Endothelial cell of umbilical vein (primary cell): ENCODE data around the gene CYB5D1. TPM values are rescaled to one million over a fixed set of nuclear protein-coding genes. Genes with fewer than 3 reads are reported as not detected.

ENCODE experiments used
- BruUV-seq: library from RNA; stranded (reverse); fragments of 400-500 nt; replicated peaks from 2 replicates; lab custom pipeline; 2021; lab: Mats Ljungman, UMichigan
- CTCF ChIA-PET: fragments of 300-600, 350-600 bp; sonication (Branson Sonifier 250); formaldehyde crosslinking; loops from one replicate; lab custom pipeline; 2021; ENCODE audit warnings: antibody characterized with exemption, inconsistent platforms; lab: Charles Lee
- POLR2A ChIA-PET: fragments of 300-600, 350-600 bp; sonication (Branson Sonifier 250); formaldehyde crosslinking; loops from one replicate; lab custom pipeline; 2021; ENCODE audit warnings: antibody characterized with exemption, inconsistent platforms; lab: Charles Lee
- DNase-seq: peaks from one replicate; pipeline ENCODE4 v3.0.0-alpha.2; 2011; ENCODE audit warnings: low read depth, low spot score
- FAIRE-seq: peaks from 2 replicates; lab custom pipeline; 2011; peaks lifted over from hg19 to GRCh38; lab: Jason Lieb, UNC
- H2AFZ ChIP-seq: 2 replicates; pipeline ENCODE4 v1.6.0; 2012; ENCODE audit warnings: low read depth, low read length, control low read depth, inconsistent platforms
- H3K27ac ChIP-seq: 2 replicates; pipeline ENCODE4 v1.5.1; 2011; ENCODE audit warnings: low read depth, mild to moderate bottlenecking, control low read depth, low read length, moderate library complexity; ENCODE audit not compliant: insufficient read depth
- H3K27me3 ChIP-seq, 2 experiments: 2 replicates each; pipeline versions ENCODE4 v1.6.0 to v1.6.1; 2011; ENCODE audit warnings: low read length in 2 of 2, mixed read lengths in 1 of 2; ENCODE audit not compliant: control insufficient read depth in 2 of 2, insufficient read depth in 2 of 2
- H3K36me3 ChIP-seq, 2 experiments: 2 replicates in 1 of 2; 3 replicates in 1 of 2; pipeline ENCODE4 v1.5.1; 2011; ENCODE audit warnings: low read length in 2 of 2, mild to moderate bottlenecking in 1 of 2, moderate library complexity in 1 of 2; ENCODE audit not compliant: control insufficient read depth in 2 of 2, insufficient read depth in 2 of 2; ENCODE audit errors: extremely low read depth in 1 of 2
- H3K4me1 ChIP-seq: 3 replicates; pipeline ENCODE4 v1.5.1; 2011; ENCODE audit warnings: mild to moderate bottlenecking, low read length; ENCODE audit not compliant: control insufficient read depth, insufficient read depth; ENCODE audit errors: extremely low read depth
- H3K4me2 ChIP-seq: 2 replicates; pipeline ENCODE4 v1.6.1; 2011; ENCODE audit warnings: low read length, control low read depth, mixed read lengths; ENCODE audit not compliant: insufficient read depth
- H3K4me3 ChIP-seq, 3 experiments: fragments of 200-600 bp in 1 of 3; sonication (generic), shearing (Covaris generic) in 1 of 3; replicated peaks in 1 of 3; 2 replicates each; pipeline ENCODE4 v1.5.1; 2011 to 2016; ENCODE audit warnings: control low read depth in 3 of 3, low read length in 3 of 3, mild to moderate bottlenecking in 2 of 3, inconsistent platforms in 1 of 3, low read depth in 1 of 3, moderate library complexity in 1 of 3; ENCODE audit not compliant: insufficient read depth in 1 of 3
- H3K79me2 ChIP-seq: 2 replicates; pipeline ENCODE4 v1.6.0; 2012; ENCODE audit warnings: low read length, inconsistent platforms; ENCODE audit not compliant: control insufficient read depth, insufficient read depth
- H3K9ac ChIP-seq: replicated peaks from 2 replicates; pipeline ENCODE3; 2011; ENCODE audit warnings: low read length, control low read depth; ENCODE audit not compliant: insufficient read depth; ENCODE audit errors: extremely low read depth
- H3K9me1 ChIP-seq: replicated peaks from 3 replicates; pipeline ENCODE4 v1.6.0; 2011; ENCODE audit warnings: mild to moderate bottlenecking, low read length; ENCODE audit not compliant: control insufficient read depth, insufficient read depth; ENCODE audit errors: extremely low read depth
- H3K9me3 ChIP-seq: replicated peaks from 2 replicates; pipeline ENCODE4 v1.5.1; 2012; ENCODE audit warnings: low read length, inconsistent platforms; ENCODE audit not compliant: control insufficient read depth, insufficient read depth
- H4K20me1 ChIP-seq: replicated peaks from 2 replicates; pipeline ENCODE3; 2011; ENCODE audit warnings: mild to moderate bottlenecking, low read length; ENCODE audit not compliant: control insufficient read depth, insufficient read depth; ENCODE audit errors: extremely low read depth
- FOS ChIP-seq: IDR thresholded peaks from 2 replicates; pipeline ENCODE4 v1.6.1; 2011; ENCODE audit warnings: mild to moderate bottlenecking, low read length, moderate library complexity, borderline replicate concordance; ENCODE audit not compliant: insufficient read depth
- GATA2 ChIP-seq: IDR thresholded peaks from 2 replicates; pipeline ENCODE4 v1.7.0; 2011; ENCODE audit warnings: low read depth, mild to moderate bottlenecking, moderate library complexity, mixed read lengths, low read length; ENCODE audit not compliant: insufficient read length, insufficient read depth
- JUN ChIP-seq: IDR thresholded peaks from 2 replicates; pipeline ENCODE4 v1.6.1; 2011; ENCODE audit warnings: borderline replicate concordance, low read depth; ENCODE audit not compliant: insufficient read length, insufficient read depth
- MAX ChIP-seq: IDR thresholded peaks from 2 replicates; pipeline ENCODE4 v1.6.1; 2011; ENCODE audit not compliant: insufficient read depth, insufficient read length
- MYC ChIP-seq: IDR thresholded peaks from one replicate; pipeline ENCODE4 v1.6.1; 2011; ENCODE audit warnings: mild to moderate bottlenecking, low read depth, low read length
- POLR2A ChIP-seq: IDR thresholded peaks from 2 replicates; pipeline ENCODE4 v1.6.1; 2012; ENCODE audit warnings: low read depth, mild to moderate bottlenecking, control low read depth, low read length
- POLR2AphosphoS5 ChIP-seq: IDR thresholded peaks from 2 replicates; pipeline ENCODE4 v1.6.1; 2012; ENCODE audit warnings: low read depth, mild to moderate bottlenecking, control low read depth, low read length, moderate library complexity; ENCODE audit not compliant: insufficient read depth
- dilution Hi-C: fragments of 300-500 bp; cut with MboI; formaldehyde crosslinking; loops from one replicate; pipeline ENCODE4 v1.15.0; 2019; ENCODE audit warnings: low sequenced_read_pairs; ENCODE audit not compliant: extremely low pct_ligation_motif_present
- intact Hi-C: fragments of 100-400 bp; cut with micrococcal nuclease; formaldehyde crosslinking; loops from one replicate; pipeline ENCODE4 v1.10.0; 2022
- polyA plus RNA-seq, 4 experiments: library from polyadenylated mRNA; depleted of rRNA in 3 of 4; stranded (reverse) in 3 of 4; unstranded in 1 of 4; fragments of >200 nt; gene quantifications; 2 replicates each; pipeline versions ENCODE4 v1.2.1 to v1.2.3, GENCODE V29; 2011 to 2012; ENCODE audit warnings: missing spikeins in 1 of 4
- total RNA-seq: library from RNA; stranded (reverse); gene quantifications from 2 replicates; pipeline ENCODE4 v1.2.3, GENCODE V29; 2021
- TF ChIP-seq, protein P1 (sequence below), 2 donors: IDR thresholded peaks; 1 replicate in 1 of 2; 2 replicates in 1 of 2; pipeline ENCODE4 v1.5.1; 2011; ENCODE audit warnings: low read length in 2 of 2, mild to moderate bottlenecking in 2 of 2, moderate library complexity in 2 of 2, control low read depth in 1 of 2, inconsistent platforms in 1 of 2, low read depth in 1 of 2; ENCODE audit not compliant: insufficient read depth in 1 of 2; ENCODE audit errors: extremely low read depth in 1 of 2

Gene CYB5D1
- total and polyA plus RNA-seq, 2 donors (not counting 3 experiments of a cell fraction or from before 2014, with no cell fraction given) = 9.4 to 18.1 TPM

GRCh38 chr17:7811251-7811650 is 46.6 kb upstream of the CYB5D1 start:
- no peaks in the 10 kb centered on the region for H3K9me1 ChIP-seq
- intact Hi-C loops = no loop called here
- TF ChIP-seq POLR2AphosphoS5 = no peak
- TF ChIP-seq MAX = no peak
- TF ChIP-seq, protein P1, sequence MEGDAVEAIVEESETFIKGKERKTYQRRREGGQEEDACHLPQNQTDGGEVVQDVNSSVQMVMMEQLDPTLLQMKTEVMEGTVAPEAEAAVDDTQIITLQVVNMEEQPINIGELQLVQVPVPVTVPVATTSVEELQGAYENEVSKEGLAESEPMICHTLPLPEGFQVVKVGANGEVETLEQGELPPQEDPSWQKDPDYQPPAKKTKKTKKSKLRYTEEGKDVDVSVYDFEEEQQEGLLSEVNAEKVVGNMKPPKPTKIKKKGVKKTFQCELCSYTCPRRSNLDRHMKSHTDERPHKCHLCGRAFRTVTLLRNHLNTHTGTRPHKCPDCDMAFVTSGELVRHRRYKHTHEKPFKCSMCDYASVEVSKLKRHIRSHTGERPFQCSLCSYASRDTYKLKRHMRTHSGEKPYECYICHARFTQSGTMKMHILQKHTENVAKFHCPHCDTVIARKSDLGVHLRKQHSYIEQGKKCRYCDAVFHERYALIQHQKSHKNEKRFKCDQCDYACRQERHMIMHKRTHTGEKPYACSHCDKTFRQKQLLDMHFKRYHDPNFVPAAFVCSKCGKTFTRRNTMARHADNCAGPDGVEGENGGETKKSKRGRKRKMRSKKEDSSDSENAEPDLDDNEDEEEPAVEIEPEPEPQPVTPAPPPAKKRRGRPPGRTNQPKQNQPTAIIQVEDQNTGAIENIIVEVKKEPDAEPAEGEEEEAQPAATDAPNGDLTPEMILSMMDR (IDR thresholded peaks at IDR 0.05; ENCODE audit: extremely low read depth in 1 of 2, insufficient read depth in 1 of 2, low read depth in 1 of 2, low read length in 2 of 2) = no peak
- no peak for TF ChIP-seq MYC
- no peak for TF ChIP-seq GATA2
- no peak for TF ChIP-seq FOS
- no peak for TF ChIP-seq JUN
- TF ChIP-seq POLR2A = no peak
- no peaks in the 10 kb centered on the region for H4K20me1 ChIP-seq
- no peak overlapping the region for H3K27ac ChIP-seq
- H3K27me3 ChIP-seq = peaks cover 9% of the 10 kb centered on the region in 2 experiments
- no peak overlapping the region for H2AFZ ChIP-seq
- no peak for FAIRE-seq
- POLR2A ChIA-PET = no interaction called here
- no peaks in the 10 kb centered on the region for H3K4me1 ChIP-seq
- dilution Hi-C loops = no loop called here
- no peak overlapping the region for H3K4me3 ChIP-seq
- H3K4me2 ChIP-seq = no peak overlapping the region
- DNase-seq = no peak
- no TSS peak for BruUV-seq
- H3K36me3 ChIP-seq = no peaks in the 10 kb centered on the region
- CTCF ChIA-PET = interaction anchor here (1.3 to 2.0 kb wide), 2 partner anchors 10 to 67 kb away, joined by 3 to 4 read pairs; no protein-coding TSS in a partner anchor
- no peak overlapping the region for H3K9ac ChIP-seq
- no peaks in the 10 kb centered on the region for H3K9me3 ChIP-seq
- H3K79me2 ChIP-seq = no peaks in the 10 kb centered on the region
